Activated CD8-positive, alpha-beta memory T cell treated with anti-CD3 and anti-CD28 coated beads, Interleukin-2, amount 50 U/mL, for 1 hour (primary cell): ENCODE data around the gene KDM3A.

ENCODE experiments used
- DNase-seq: peaks from one replicate; pipeline ENCODE4 v3.0.0-alpha.2; 2020; ENCODE audit errors: extremely low read depth

Gene KDM3A

DNA sequence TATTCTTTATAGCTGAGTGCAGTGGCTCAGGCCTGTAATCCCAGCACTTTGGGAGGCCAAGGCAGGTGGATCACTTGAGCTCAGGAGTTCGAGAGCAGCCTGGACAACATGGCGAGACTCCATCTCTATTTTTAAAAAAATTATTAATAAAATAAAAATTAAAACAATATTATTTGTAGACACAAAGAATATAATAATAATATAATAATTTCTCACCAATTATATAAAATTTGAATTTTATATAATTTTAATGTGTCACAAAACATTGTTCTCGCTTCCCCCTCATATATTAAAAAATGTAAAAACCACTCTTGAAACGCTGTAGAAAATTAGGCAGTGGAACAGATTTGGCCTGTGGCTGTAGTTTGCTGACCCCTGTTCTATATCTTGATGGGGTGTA is 5.6 kb upstream of the KDM3A start:
- no peak for DNase-seq

DNA sequence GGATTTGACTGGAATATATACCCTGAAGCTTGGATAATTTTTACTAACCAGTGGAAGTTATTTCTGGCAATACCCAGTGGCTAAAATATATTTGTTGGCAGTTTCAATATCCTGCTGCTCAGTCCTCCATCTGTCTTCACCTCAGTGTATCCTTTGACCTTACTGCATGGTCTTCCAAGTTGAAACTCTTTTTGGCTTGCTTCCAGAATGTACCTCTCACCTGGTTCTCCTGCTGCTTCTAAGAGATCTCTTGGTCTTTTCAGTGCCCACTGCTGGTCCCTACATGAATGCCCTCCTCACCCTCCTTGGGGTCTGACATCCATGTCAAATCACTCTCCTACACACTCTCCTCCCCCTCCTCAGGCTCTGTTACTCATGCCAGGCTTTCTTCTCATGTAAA is 4.8 kb upstream of the KDM3A start:
- DNase-seq, result no peak

DNA sequence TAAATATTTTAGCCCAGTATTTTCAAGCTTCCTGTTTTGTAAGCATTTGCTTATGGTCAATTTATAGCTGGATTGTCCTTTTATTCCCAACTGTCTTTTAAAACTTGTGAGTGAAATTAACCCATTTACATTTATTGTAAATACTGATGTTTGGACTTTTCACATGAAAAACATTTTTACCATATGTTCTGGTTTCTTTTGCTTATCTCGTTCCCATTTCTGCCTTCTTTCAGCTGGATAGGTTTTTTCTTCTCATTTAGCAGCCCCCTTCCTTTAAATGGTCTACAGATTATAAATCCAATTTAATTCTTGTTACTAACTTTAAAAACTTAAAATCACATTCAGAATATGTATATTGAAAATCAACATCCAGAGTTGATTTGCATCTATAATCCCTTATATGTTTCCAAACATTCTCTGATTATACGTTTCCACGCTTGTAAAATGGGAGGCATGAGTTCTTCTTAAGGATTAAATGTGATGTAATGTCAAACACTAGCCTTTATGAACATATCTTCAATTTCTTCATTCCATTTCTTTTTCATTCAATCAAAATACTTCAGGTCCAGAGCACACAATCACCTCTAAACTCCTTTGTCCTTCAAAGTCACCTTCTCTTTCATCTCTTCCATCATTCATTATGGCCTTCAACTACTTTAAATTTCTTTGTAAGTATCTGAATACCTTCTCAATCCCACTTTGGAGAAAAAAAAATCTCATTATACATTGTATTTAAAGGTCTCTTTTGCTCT is 1.1 kb upstream of the KDM3A start:
- no peak for DNase-seq

DNA sequence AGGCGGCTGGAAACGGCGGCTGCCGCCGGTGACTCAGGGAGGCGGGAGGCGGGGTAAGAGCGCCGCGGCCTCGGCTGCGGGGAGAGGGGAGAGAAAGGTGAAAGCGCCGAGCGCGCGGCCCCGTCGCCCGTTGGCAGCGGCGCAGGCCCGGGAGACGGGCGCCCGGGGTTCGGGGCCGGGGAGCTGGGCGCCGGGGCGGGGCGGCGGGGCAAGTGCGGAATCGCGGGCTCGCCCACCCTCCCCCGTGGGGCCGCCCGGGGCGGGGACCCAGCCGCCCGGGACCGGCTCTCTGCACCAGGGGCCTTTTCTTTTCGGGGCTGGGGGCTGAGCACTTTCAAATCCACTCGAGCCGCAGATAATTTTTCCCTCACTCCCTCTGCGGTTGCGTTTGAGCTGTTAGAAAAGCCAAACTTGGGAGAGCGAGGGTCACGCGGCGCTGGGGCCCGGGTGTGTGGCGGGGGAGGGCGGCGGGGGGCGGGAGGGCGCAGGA is 266 bp downstream of the KDM3A start:
- no peak for DNase-seq

DNA sequence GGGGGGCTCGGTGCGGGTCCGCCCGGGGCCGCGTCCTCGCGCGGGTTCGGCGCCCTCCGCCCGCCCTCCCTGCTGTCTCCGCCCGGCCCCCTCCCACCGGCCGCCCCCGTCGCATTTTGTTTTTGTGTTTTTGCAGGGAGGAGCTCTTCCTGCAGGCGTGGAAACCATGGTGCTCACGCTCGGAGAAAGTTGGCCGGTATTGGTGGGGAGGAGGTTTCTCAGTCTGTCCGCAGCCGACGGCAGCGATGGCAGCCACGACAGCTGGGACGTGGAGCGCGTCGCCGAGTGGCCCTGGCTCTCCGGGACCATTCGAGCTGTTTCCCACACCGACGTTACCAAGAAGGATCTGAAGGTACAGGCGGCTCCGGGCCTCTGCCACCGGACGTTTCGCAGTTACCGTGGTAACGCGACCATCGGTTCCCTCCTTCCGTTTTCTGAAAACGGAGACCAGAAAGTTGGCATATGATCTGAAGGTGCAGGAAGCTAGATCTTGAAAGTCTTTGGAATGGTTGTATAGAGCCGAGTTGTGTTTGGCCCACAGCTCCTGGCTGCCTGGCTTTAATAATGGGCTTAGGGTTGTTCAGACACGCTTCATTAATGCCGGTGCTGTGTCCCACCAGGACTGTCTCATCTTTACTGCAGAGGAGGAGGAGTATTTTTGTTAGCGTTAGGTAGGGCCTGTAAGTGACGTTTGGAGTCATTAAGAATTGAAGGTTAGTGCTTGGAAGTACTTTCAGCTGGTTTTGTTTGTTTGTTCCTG is 891 bp downstream of the KDM3A start:
- DNase-seq, result peak; percentile 21

DNA sequence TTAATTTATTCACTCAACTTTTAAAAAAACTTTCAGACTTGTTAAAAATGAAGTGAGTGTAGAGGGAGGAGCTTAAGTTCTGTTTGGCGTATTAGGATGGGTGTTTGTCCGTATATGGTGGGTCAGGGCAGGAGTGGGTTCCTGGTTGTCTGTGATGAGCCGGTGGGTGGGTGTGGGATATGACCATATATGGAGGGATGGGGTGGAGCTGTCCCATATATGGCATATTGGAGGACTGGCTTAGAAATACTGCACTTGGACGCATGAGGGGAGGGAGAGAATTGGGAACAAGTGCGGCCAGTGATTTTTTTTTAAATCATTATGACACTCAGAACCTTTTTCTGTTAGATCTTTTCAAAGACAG is 1.5 kb downstream of the KDM3A start:
- peak; percentile 66 for DNase-seq

DNA sequence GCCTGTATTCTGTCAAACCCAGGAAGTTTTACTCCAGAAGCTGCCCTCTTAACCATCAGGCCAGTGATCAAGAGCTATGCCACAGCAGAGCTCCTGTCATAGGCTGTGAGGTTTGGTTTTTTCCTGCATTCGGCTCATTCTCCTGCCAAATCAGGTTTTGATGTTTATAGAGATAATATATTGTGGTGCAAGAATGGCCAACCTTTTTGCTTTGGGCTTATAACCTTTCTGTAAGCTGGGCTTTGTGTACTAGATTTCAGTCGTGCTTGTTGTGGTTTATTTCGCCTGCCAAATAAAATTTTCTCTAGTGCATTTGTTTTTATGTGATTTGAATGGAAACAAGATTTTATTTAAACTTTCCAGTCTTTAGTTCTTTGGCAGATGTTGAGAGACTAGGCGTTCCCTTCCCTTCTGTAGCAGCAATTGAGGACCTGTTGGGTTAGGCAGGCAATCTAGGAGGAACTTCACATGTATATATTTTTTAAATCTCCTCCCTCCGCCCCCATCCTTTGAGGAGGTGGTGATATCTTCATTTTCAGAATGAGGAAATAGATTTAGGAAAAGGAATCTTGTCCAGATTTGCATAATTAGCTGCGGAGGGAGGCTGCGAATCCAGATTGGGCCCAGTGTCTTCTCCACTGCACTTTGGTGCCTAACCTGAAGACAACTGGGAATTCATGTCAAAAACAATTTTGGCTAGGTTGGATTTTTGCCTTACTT is 2.6 kb downstream of the KDM3A start:
- no peak for DNase-seq

DNA sequence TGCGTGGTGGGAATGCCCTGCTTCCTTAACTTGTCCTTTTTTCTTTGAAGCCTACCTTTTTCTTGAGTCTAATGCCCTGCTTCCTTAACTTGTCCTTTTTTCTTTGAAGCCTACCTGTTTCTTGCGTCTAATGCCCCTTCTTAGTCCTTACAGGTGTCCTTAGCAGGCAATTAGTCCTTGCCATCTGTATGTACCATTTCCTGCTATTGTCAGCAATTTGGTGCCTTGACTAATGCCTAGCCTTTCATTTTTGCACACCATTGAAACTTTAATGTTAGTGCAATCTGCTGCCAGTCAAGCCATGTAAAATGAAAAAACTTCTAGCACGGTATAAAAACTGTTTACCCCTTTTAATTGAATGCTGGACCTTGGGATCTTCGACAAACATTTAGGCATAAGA is 4.3 kb downstream of the KDM3A start:
- no peak for DNase-seq

DNA sequence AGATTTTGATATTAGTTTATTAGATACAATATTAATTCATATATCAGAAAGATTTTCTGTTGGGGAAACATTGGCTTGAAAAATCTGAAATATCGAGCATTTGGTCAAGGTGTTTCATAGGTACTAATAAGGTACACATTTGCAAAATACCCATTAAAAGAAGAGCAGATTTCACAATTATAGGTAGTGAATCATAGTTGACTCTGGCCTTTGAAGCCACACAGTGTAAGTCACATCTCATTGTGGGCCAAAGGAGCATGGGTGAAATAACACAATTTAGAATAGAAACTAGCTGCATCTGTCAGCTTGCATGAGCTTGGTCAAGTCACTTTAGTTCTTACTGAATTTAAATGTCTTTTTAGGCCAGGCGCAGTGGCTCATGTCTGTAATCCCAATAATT is 4.9 kb downstream of the KDM3A start:
- no peak for DNase-seq

DNA sequence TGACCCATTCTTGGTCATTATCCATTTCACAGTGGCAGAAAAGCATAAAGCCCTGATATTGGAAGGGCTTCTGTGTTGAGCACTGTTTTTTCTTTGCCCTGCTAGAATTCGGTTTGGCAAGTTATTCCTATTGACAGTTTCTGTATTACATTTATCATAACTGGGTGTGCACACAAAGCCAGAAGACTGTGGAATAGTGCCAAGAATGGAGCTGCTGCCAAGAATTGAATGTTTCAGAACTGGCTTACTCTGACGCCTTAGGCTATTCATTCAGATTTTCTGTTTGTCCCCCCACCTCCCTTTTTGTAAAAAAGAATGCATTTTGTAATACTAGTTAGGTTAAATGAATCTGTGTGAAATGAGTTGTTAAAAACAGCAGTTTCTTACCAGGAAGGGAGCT is 12.7 kb downstream of the KDM3A start:
- no peak for DNase-seq

DNA sequence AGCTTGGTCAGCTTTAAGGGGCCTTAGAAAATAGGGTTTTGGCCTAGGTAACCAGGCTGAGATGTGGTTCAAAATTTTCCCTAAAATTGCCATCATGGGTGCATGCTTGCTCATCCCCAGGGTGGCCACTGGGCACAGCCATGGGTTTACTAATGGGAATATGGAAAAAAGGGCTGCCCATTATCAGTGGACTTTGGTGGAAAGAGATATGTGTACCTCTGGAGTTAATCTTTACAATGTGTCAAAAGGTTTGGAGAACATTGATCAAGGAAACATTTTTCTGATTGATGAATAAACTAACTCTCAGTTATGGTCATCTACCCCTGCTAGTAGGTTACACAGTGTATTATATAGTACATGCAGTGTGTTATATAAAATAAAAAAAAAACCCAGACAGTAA is 13.1 kb downstream of the KDM3A start:
- DNase-seq, result no peak

DNA sequence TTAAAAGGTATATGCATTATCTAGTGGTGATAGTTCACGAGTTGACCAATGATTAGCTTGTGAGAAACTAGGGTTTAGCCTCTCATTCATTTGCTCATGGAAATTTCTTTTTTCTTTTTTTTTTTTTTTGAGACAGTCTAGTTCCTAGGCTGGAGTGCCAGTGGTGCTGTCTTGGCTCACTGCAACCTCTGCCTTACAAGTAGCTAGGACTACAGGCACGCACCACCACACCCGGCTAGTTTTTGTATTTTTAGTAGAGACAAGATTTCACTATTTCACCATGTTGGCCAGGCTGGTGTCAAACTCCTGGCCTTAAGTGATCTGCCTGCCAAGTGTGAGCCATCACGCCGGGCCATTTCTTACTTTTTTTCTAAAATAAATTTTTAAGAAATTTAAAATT is 14.0 kb downstream of the KDM3A start:
- no peak for DNase-seq

DNA sequence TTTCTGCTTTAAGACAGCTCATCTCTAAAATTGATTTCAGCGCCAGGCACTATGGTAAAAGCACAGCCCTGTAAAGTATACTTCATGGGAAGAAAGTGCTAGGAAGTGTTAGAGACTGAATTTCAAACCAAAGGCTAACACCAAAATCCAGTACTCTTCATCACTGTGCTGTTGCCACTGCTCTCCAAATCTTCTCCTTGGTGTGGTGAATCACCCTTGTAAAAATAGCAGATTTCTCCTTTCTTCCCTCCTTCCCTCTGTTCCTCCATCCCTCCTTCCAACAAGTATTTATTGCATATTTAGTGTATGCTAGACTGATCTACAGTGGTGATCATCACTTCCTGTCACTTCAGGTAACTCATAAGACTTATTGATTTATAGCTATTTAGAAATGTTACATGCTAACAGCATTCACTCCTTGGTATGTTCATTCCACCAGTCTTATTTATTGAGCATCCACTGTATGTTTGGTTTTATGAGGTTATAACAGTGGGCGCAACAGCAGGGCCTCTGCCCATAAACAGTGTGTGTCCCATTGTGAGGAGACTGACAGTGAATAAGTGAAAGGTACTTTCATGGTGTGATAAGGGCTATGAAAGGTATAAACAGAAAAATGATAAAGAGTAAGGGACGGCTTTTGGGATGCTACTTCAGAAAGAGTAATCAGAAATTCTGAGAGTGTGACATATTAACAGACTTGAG is 20.0 kb downstream of the KDM3A start:
- DNase-seq, result no peak

DNA sequence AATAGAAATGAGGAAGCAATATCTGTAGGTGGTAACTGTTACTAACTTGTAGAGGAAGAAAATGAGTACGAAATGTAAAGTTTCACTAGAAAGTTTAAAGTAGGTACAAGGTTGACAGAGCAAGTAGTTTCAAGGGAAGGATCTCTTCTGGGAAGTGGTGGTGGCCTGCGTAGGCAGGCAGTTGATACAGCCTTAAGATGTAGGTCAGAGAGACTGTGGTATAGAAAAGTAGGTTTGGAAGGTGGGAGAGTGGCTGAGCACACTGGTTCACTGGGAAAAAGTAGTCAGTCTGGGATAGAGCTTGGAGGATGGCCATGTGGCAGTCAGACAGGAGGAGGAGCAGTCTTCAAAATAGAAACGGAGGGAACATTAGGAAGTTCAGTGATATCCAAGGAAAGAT is 23.5 kb downstream of the KDM3A start:
- DNase-seq, result no peak

DNA sequence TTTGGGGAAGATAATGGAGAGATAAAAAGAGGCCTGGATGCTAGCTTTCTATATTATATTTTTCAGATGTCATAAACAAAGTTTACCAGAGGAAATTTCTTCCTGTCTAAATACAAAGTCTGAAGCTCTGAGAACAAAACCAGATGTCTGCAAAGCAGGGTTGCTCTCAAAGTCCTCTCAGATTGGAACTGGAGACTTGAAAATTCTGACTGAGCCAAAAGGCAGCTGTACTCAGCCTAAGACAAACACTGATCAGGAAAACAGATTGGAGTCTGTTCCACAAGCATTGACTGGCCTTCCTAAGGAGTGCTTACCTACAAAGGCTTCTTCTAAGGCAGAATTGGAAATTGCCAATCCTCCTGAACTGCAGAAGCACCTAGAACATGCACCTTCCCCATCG is 25.1 kb downstream of the KDM3A start:
- no peak for DNase-seq

DNA sequence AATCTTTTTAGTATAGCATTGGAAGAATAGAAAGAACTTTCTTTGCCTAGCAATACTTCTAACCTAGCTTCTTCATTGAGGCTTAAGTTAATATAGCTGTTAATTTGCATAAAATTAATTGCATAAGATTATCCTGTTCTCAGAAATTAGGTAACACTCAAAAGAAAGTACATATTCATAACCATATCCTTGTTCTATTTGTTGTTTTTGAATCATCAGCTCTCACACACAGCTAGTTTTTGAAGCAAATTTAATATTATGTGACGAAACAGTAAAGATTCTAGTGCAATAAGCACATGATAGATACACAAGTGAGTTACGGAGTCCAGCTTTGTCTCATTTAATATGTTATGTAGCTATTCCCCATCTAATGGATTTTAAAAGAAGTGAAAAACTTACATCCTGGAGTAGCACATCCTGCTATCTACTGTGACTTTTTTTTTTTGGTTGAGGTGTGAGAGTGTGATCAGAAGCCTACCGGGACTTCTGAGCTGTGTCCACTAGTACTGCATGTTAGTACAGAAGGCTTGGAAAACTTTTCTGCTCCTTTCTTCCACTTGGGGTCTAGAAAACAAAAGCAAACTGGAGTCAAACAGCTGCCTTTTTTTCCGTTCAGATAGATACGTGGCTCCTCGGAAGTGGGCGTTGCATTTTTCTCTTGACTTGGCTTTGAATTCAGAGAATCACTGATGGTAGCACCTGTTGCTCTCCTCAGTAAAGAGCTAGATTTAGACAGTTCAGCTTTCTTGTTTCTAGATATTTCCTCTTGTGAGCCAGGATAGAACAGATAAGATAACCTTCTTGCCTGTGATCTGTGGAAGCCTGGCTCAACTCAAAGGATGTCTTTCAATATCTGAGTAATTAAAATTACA is 27.2 kb downstream of the KDM3A start:
- no peak for DNase-seq

DNA sequence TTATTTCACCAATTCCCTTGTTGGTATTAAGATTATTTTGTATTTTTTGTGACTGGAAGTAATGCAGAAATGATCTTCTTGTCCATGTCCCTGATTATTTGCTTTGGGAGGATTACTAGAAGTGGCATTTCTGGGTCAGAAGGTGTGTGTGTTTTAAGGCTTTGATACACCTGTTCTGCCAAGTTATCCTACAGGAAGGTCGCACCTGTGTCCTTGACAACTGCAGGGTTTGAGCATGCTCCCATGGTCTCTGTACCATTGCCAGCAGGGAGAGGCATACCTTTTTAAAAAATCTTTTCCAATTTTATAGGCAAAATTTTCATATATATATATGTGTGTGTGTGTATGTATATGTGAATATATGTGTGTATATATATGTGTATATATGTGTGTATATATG is 29.7 kb downstream of the KDM3A start:
- no peak for DNase-seq

DNA sequence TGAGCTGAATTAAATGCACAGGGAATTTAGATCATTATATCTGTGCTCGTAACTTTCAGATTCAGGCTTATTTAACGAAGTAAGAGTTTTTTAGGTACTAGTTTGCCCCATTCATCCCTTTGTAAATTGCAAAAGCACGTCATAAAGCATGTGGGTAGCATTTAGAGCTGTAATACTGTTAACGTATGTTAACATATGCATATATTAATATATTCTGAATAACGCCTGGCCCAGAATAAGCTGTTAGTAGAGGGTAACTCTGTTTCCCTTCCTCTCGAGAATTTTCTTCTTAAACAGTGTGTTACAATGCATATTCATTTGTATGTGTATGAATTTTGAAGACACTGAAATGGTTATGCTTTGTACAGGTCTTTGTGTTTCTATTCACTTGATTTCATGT is 30.5 kb downstream of the KDM3A start:
- no peak for DNase-seq

DNA sequence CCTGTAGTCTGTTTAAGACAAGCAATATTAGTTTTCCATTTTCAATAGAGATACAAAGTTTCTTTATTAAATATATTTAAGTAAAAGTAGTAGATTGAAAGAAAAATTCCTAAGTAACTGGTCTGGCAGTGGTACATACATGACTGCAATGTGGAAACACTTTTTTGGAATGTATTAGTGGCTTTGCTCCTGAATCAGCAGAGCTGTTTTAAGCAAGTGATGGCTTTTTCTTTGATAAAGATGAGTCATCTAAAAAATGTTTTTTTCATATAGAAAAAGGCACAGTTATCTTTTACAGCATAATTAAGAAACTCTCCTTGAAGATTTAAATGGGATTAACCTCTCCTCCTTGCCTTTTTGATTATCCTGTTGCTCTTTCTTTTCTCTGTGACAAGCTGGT is 34.9 kb downstream of the KDM3A start:
- DNase-seq, result no peak

DNA sequence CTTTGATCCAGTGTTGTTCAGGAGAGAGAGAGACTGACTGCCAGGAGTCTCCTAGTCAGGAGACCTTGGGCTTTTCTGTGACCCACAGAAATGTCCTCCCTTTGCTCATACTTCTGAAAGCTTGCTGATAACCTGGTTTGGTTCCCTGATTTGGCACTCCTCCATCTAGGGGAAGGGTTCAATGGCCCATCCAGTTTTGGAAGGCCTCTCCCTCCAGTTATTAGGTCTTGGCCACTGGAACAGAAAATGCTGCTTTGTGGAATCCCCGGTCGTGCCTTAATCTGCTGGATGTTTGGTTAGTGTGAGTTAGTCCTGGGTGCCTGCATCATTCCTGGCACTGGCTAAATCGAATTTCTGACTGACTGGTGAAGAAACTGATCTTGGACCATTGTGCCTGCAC is 35.7 kb downstream of the KDM3A start:
- no peak for DNase-seq

DNA sequence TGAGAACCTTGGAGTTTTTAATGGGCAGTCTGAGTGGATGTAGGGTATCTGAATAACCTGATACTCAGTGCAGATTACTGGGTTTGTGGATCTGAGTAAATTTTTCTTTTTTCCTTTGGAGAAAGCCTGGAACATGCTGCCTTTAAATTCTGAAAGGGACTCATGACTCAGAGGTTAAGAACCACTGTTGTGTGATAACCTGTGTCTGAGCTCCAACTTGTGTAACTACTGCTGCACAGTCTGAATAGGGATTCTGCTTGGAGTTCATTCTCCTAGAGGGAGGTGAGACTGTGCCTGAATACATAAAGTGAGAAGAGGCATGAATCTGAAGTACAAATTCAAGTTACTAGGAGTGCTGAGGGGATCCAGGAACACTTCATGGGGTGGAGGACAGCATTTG is 36.2 kb downstream of the KDM3A start:
- DNase-seq, result no peak
